NB4 (cell line): ENCODE data around the gene OR7A5.
"Not testable (repeated sequence)": the region's sequence is repeated elsewhere in the genome, so short reads cannot be mapped to it uniquely, and the experiment has no call there.

Experiments used
- DNase-seq: peaks from one replicate; pipeline ENCODE4 v3.0.0; 2010; ENCODE audit warnings: low read depth
- H3K4me3 ChIP-seq: one replicate; pipeline ENCODE4 v1.5.1; 2011; ENCODE audit warnings: mild to moderate bottlenecking, low read depth, low read length, moderate library complexity
- MYC ChIP-seq: IDR thresholded peaks from 2 replicates; pipeline ENCODE4 v1.6.1; 2011; ENCODE audit warnings: low read depth, low read length
- POLR2A ChIP-seq: IDR thresholded peaks from 2 replicates; pipeline ENCODE4 v1.6.1; 2011; ENCODE audit warnings: mild to moderate bottlenecking; ENCODE audit not compliant: insufficient read length; ENCODE audit errors: extremely low read depth
- TF ChIP-seq, protein P1 (sequence below): IDR thresholded peaks from one replicate; pipeline ENCODE4 v1.5.1; 2012; ENCODE audit warnings: low read depth, low read length
- TF ChIP-seq, protein P2 (sequence below): IDR thresholded peaks from 2 replicates; pipeline ENCODE4 v1.6.1; 2011; ENCODE audit warnings: low read depth, low read length

OR7A5 gene

GRCh38 chr19:14798760-14799159 is 36.2 kb downstream of the OR7A5 start:
- no peak for TF ChIP-seq MYC
- TF ChIP-seq, protein P1, sequence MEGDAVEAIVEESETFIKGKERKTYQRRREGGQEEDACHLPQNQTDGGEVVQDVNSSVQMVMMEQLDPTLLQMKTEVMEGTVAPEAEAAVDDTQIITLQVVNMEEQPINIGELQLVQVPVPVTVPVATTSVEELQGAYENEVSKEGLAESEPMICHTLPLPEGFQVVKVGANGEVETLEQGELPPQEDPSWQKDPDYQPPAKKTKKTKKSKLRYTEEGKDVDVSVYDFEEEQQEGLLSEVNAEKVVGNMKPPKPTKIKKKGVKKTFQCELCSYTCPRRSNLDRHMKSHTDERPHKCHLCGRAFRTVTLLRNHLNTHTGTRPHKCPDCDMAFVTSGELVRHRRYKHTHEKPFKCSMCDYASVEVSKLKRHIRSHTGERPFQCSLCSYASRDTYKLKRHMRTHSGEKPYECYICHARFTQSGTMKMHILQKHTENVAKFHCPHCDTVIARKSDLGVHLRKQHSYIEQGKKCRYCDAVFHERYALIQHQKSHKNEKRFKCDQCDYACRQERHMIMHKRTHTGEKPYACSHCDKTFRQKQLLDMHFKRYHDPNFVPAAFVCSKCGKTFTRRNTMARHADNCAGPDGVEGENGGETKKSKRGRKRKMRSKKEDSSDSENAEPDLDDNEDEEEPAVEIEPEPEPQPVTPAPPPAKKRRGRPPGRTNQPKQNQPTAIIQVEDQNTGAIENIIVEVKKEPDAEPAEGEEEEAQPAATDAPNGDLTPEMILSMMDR = no peak
- no peak for TF ChIP-seq POLR2A
- TF ChIP-seq, protein P2, sequence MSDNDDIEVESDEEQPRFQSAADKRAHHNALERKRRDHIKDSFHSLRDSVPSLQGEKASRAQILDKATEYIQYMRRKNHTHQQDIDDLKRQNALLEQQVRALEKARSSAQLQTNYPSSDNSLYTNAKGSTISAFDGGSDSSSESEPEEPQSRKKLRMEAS = no peak
- DNase-seq = no peak
- no peak overlapping the region for H3K4me3 ChIP-seq

GRCh38 chr19:14796021-14796420 is 39.0 kb downstream of the OR7A5 start:
- DNase-seq = no peak
- no peak overlapping the region for H3K4me3 ChIP-seq
- no peak for TF ChIP-seq MYC
- TF ChIP-seq, protein P1 = no peak
- no peak for TF ChIP-seq POLR2A
- TF ChIP-seq, protein P2 = no peak

DNA sequence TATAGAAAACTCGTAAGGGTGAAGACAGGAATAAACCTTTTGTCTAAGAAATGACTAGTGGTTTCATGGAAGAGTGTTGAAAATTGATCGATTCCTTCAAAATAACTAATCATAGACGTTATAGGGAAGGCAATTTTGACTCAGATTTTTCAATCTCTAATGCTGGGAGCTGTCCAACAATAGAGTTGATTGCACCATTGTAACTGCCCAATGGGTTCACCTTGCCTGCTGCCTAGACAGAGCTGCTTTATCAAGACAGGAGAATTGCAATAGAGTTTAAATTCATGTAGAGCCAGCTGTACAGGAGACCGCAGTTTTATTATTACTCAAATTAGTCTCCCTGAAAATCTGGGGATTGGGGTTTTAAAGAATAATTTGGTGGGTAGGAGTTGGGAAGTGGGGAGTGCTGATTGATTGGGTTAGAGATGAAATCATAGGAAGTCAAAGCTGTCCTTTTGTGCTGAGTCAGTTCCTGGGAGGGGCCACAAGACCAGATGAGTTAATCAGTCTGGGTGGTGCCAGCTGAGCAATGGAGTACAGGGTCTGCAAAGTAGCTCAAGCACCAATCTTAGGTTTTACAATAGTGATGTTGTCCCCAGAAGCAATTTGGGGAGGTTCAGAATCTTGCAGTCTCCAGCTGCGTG is 39.8 kb downstream of the OR7A5 start:
- H3K4me3 ChIP-seq = no peak overlapping the region
- TF ChIP-seq, protein P1 = no peak
- TF ChIP-seq MYC = no peak
- TF ChIP-seq, protein P2 = no peak
- no peak for TF ChIP-seq POLR2A
- DNase-seq = peak; percentile 67

DNA sequence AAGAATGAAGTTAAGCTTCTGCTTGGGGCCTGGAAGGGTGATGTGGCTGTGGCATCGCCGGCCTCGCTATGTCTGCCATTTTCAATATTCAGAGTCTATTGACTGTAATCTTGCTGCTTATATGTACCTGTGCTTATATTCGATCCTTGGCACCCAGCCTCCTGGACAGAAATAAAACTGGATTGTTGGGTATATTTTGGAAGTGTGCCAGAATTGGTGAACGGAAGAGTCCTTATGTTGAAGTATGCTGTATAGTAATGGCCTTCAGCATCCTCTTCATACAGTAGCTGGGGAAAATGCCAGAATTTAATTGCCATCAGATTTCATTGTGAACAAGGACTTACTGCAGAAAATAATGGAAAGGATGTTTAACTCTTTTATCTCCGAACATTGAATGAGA is 42.7 kb downstream of the OR7A5 start:
- H3K4me3 ChIP-seq, DNase-seq: not testable (repeated sequence)

GRCh38 chr19:14786421-14786851 is 48.5 kb downstream of the OR7A5 start:
- H3K4me3 ChIP-seq = no peak overlapping the region
- DNase-seq = peak; percentile 34
- TF ChIP-seq, protein P1 = peak; percentile 53
- no peak for TF ChIP-seq MYC

DNA sequence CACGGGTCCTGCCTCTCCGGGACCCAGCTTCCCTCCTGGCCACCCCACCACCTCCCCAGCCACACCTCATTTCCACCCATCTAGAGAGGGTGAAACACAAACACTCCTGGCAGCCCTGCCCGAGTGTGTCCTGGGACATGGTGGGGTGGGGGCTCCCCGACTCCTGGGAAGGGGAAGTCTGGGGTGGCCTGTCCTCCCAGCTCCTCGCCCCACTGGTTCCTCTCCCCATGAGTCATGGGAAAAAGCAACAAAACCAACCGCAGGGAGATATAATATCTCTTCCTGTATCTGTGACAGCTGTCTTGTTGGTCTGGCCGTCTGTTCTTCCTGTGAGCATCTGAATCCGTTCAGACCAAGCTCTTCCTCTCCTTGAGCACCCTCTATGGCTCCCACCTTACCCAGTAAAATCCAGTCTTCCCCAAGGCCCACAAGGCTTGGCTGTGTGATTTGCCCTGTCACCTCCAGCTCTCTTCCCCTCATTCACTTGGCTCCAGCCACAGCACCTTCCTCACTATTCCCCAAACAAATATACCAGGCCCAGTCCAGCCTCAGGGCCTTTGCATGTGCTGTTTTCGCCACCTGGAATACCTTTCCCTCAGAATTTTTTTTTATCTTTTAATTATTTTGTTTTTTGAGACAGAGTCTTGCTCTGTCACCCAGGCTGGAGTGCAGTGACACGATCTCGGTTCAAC is 49.7 kb downstream of the OR7A5 start:
- TF ChIP-seq, protein P2 = peak; percentile 25; the same call in 1 of the 2 replicates
- TF ChIP-seq MYC = peak; percentile 35; the same call in 1 of the 2 replicates
- not testable (repeated sequence) for H3K4me3 ChIP-seq
- peak; percentile 98 for DNase-seq

DNA sequence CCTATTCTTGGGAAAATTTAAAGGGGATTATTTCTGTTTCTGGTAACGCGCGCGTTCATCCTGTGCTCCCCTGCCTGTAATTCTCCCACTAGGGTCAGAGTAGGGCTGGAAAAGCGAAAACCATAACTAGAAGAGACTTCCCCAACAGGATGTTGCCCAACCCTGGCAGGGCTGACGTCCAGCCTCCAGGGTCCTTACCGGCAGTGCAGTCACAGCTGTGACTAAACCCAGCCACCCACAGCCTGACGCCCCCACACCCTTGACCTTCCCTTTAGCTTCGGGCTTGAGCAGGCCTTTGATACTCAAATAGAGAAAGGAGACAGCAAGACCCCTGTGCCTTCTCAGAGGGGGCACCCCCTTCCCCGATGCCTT is 50.3 kb downstream of the OR7A5 start:
- DNase-seq = peak; percentile 98
- peak; percentile 47 for TF ChIP-seq MYC
- not testable (repeated sequence) for H3K4me3 ChIP-seq

- not testable (repeated sequence) for H3K4me3 ChIP-seq
- peak; percentile 77 for DNase-seq
Measured at GRCh38 chr19:14783410-14783998, 51.5 kb downstream of the OR7A5 start.
